ENCODE results near the gene EBF3. TPM values are rescaled to one million over a fixed set of nuclear protein-coding genes. Genes with fewer than 3 reads are reported as not detected.
A peak's percentile ranks its signal among the peaks of the same experiment; 100 is the strongest.

Gene EBF3
- total RNA-seq, 2 experiments from 2014 or later = not detected

DNA sequence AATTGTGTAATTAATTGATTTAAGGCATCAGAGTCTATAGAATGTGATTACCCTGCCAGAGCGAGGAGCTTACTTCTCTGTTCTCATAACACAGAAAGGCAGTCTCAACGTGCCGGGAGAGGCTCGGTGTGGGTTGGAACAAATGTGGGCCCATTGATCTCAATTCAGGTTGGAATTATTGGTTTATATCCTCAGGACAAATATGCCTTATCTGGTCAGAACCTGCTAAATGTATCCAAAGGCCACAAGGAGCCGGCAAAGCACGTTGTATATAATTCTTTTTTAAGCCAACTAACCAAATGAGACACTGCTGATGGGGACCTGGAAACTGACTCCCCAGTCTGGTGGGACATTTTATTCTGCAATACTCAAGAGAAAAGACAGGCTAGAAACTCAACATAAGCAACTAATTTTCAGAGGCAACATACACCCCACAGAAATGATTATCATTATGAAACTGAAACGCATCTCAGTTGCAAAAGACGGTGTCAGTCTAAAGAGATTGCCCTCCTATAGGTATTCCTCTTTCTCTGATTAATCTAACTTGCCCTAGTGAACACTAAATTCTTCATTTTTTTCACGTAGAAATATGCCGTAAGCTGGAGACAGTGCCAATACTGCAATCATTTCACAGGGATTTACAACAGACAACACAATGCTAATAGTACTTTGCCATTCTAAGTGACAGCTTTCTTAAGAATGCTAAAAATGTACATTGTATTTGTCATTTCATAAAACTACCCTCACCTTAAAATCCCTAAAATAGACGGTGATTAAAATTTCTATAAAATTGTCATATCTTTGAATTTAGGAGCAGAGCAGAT is 9.4 kb downstream of the EBF3 start:
- H3K4me3 Mint-ChIP-seq = no peak overlapping the region
- no peaks in the 10 kb centered on the region for H3K36me3 Mint-ChIP-seq
- no peaks in the 10 kb centered on the region for H3K9me3 Mint-ChIP-seq
- no peak for DNase-seq
- intact Hi-C loops (cut with micrococcal nuclease) = no loop called here
- ChIA-PET POLR2A (no interaction called here), CTCF (no interaction called here)
- peaks cover 5% of the 10 kb centered on the region for H3K4me1 Mint-ChIP-seq (ENCODE audit: low read depth)
- H3K27me3 Mint-ChIP-seq = peaks cover 51% of the 10 kb centered on the region
- H3K27ac Mint-ChIP-seq = no peak overlapping the region

DNA sequence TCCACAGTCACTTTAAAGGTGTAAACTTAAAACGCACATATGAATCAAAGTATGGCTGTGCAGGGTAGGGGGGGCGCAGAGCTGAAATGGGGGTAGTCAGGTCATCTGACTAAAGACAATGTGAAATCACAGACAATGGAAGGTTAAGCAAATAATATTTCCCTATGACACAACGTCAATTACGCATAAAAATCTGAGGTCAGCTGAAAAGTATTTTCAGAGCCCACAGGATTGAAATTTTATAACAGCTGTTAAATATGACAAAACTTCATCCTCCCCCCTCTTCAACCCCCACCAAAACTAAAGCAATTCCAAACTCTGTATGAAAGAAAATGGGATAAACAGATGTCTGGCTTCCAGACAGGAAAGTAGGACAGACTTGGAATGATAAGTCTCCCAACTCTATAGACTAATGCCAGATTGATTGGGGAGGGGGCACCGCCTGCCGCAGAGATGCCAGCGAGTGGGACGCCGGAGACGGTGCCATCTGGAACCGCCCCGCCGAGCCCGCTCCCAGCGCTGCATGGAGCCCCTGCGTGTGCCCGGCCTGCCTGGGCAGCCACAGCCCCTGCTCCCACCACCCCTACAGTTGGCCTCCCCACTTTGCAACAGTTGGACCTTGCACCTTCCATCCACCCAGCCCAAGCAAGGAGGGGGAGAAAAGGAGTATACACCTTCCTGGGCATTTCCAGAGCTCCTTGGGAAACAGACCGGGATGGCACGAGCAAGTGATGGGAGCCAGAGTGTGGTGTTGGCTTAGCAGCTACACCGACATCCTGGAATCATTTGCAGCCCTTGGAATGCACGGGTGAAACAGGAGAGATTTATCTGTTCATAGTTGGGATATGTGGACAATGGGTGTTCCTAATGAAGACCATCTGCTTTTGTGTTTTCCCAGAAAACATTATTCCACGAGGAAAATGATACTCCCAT is 10.7 kb downstream of the EBF3 start:
- H3K27ac Mint-ChIP-seq = no peak overlapping the region
- ChIA-PET POLR2A (no interaction called here), CTCF (no interaction called here)
- H3K9me3 Mint-ChIP-seq = no peaks in the 10 kb centered on the region
- H3K27me3 Mint-ChIP-seq = peaks cover 48% of the 10 kb centered on the region
- no peak for DNase-seq
- H3K4me1 Mint-ChIP-seq (ENCODE audit: low read depth) = peaks cover 3% of the 10 kb centered on the region
- H3K4me3 Mint-ChIP-seq = no peak overlapping the region
- intact Hi-C loops (cut with micrococcal nuclease) = no loop called here
- H3K36me3 Mint-ChIP-seq = no peaks in the 10 kb centered on the region

DNA sequence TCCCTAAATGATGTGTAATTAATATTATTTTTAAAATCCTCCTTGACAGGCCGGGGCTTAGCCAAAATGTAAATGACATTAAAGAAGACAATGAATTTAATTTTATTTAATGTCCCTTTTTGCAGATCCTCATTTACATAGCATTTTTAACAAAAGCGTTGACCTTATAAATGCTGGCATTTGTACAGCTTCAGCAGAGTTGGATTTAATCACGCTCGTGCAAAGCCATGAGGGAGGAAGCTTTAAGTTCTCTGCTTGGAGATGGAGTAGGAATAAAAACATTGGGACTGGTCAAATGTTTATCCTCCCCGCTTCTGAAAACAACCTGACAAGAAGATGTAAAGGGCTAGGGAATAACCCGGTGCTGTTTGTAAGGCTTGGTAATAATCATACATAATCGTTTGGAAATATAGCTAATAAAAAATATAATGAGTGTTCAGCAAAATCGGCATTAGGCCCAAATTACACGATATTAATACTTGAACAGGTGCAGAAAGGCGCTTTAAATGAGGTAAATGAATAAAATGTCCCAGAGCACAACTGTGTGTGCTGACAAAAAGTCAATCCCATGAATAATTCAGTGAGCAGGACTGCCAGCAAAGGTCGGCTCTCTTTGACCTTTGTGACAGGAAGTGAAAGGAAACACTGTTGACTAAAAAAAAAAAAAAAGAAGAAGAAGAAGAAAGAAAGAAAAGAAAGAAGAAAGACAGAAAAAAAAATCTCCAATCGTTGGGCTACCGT is 11.5 kb downstream of the EBF3 start:
- POLR2A ChIA-PET = no interaction called here
- intact Hi-C loops (cut with micrococcal nuclease) = no loop called here
- H3K4me1 Mint-ChIP-seq (ENCODE audit: low read depth) = no peaks in the 10 kb centered on the region
- CTCF ChIA-PET = no interaction called here
- H3K9me3 Mint-ChIP-seq = no peaks in the 10 kb centered on the region
- H3K36me3 Mint-ChIP-seq = no peaks in the 10 kb centered on the region
- no peak overlapping the region for H3K4me3 Mint-ChIP-seq
- peaks cover 43% of the 10 kb centered on the region for H3K27me3 Mint-ChIP-seq
- DNase-seq = no peak
- no peak overlapping the region for H3K27ac Mint-ChIP-seq

DNA sequence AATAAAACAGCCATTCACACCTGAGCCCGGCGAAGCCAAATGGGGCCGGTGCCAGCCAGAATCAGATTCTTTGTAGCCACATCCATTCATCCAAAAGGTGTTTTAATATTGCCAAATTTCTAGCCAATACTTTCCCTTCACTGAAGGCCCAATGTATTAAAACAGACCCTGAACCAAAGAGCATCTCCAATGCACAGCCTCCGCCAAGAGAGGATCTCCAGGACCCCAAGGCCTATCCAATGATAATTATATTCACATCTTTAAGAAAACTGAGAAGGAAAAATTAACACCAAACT is 12.2 kb downstream of the EBF3 start:
- Mint-ChIP-seq H3K27ac (no peak overlapping the region), H3K9me3 (no peaks in the 10 kb centered on the region), H3K4me3 (no peak overlapping the region), H3K36me3 (no peaks in the 10 kb centered on the region), H3K4me1 (ENCODE audit: low read depth) (no peaks in the 10 kb centered on the region), H3K27me3 (peaks cover 36% of the 10 kb centered on the region)
- ChIA-PET POLR2A (no interaction called here), CTCF (interaction anchor here (1.2 kb wide), 1 partner anchor 176 kb away, joined by 3 read pairs; no protein-coding TSS in a partner anchor)
- DNase-seq = no peak
- intact Hi-C loops (cut with micrococcal nuclease) = no loop called here

DNA sequence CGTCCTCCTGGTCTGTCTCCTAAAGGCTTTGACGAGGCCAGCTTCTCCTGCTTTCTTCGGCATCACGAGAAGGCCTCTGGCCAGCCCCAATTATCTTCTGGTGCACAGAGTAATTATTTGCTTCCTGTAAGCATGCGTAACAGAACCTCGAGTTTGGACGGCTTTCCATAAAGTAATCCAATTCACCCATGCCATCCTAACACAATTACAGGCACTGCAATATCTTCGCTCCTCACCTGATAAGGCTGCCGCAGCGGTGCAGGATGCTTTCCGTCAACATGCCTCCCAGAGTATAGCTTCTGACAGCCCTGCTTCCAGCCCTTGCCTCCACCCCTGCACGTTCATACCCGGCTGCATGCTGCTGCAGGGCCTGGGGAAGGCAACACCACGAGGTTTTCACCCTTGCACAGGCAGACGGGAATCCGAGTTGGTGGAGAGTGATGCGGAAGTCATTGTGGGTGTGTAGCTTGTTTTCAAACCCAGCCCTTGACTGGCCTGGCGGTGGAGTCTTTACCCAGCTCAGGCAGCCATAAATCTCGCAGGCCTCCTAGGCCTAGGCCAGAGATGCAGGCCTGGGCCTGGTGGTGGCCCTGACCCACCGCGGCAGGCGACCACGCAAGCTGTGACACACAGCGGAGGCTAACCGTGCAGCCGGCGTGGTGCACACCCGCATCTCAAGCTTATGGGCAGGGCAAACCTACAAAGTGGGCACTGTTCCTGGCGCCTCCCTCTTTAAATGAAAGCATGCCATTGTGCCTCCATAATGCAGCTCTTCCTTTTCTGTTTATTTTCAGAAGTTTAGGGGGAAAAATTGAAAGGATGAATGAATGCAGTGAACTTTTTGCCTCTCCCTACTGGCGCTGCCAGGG is 12.7 kb downstream of the EBF3 start:
- CTCF ChIA-PET = interaction anchor here (1.2 kb wide), 1 partner anchor 177 kb away, joined by 3 read pairs; no protein-coding TSS in a partner anchor
- Mint-ChIP-seq H3K4me1 (ENCODE audit: low read depth) (no peaks in the 10 kb centered on the region), H3K36me3 (no peaks in the 10 kb centered on the region), H3K27me3 (peaks cover 37% of the 10 kb centered on the region), H3K27ac (no peak overlapping the region), H3K4me3 (no peak overlapping the region), H3K9me3 (no peaks in the 10 kb centered on the region)
- POLR2A ChIA-PET = no interaction called here
- no peak for DNase-seq
- intact Hi-C loops (cut with micrococcal nuclease) = no loop called here

DNA sequence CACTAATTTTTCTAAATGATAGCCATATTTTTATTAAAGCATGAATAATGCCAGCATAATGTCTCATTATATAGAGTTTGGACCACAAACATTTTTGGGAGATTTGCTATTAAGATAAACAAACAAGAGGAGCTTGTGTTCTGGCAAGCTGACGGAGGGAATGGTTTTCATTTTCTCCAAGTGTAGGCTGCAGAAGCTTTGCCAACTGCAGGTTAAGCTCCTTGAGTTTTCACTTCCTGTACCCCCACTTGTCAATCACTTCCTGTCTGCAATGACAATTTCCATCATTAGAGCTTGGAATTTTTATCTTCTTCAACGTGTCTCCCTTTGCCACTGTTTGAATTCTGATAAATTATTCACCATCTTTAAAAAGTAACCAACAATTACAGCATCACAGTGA is 13.4 kb downstream of the EBF3 start:
- CTCF ChIA-PET = interaction anchor here (1.2 kb wide), 1 partner anchor 177 kb away, joined by 3 read pairs; no protein-coding TSS in a partner anchor
- POLR2A ChIA-PET = no interaction called here
- intact Hi-C loops (cut with micrococcal nuclease) = no loop called here

DNA sequence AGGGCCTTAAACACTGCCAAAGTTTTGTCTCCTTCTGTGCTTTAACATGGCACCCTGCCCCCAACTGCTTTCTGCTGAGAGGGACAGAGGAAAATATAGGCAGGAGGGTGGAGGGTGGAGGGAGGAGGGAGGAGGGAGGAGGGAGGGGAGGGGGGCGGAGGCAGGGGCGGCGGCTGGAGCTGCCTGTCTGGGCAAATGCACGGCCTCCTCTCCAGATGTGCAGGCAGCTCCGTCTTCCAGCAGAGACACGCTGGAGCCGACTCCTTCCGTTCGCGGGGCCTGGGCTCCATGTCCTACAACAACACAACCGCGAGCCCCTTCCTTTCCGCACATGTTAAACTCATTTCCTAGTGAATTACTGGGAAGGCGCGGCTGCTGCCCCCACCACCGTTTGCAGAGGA is 14.2 kb downstream of the EBF3 start:
- Mint-ChIP-seq H3K9me3 (no peaks in the 10 kb centered on the region), H3K27me3 (peaks cover 28% of the 10 kb centered on the region), H3K36me3 (no peaks in the 10 kb centered on the region), H3K4me3 (no peak overlapping the region), H3K27ac (no peak overlapping the region), H3K4me1 (ENCODE audit: low read depth) (no peaks in the 10 kb centered on the region)
- ChIA-PET POLR2A (no interaction called here), CTCF (no interaction called here)
- intact Hi-C loops (cut with micrococcal nuclease) = no loop called here
- peak; percentile 5 for DNase-seq

More for the DNA sequence above, 13.4 kb downstream of the EBF3 start:
- no peaks in the 10 kb centered on the region for H3K36me3 Mint-ChIP-seq
- no peaks in the 10 kb centered on the region for H3K4me1 Mint-ChIP-seq (ENCODE audit: low read depth)
- DNase-seq = no peak
- no peak overlapping the region for H3K27ac Mint-ChIP-seq
- H3K4me3 Mint-ChIP-seq = no peak overlapping the region
- no peaks in the 10 kb centered on the region for H3K9me3 Mint-ChIP-seq
- peaks cover 32% of the 10 kb centered on the region for H3K27me3 Mint-ChIP-seq

DNA sequence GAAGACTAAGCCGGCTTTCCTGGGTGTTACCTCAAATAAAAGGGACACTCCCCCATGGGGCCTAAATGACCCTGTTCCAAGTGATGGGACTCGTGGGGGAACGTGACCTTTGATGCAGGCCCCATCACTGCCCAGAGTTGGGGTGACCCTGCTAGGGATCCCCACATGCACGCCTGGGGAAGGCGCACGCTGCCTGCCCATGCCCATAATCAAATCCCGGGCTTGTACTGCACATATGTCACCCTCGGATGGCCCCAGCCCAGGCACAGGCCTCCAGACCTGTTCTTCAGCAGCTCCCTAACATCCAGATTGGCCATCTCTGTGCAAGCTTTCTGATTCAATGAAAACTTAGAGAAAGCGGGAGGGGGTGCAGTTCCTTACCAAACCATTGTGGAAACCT is 14.7 kb downstream of the EBF3 start:
- H3K27me3 Mint-ChIP-seq = peaks cover 24% of the 10 kb centered on the region
- intact Hi-C loops (cut with micrococcal nuclease) = no loop called here

DNA sequence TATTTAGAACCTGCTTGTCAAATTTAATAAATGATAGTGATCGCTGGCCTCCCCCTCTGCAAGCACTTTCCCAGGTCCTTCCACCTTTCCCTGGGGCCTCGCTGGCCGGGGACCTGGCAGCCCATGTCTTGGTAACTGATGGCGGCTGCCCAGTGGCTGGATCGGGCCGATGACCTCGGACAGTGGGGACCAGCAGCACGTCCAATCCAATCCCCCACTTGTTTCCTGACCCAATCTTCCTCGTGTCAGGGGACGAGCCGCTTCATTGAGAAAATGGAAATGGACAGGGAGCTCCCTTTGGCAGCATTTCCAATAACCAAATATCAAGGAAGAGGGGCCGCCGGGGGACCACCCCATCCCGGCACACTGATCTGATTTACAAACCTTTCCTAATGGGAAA is 17.2 kb downstream of the EBF3 start:
- no peaks in the 10 kb centered on the region for H3K9me3 Mint-ChIP-seq
- no peak overlapping the region for H3K4me3 Mint-ChIP-seq
- CTCF ChIA-PET = no interaction called here
- intact Hi-C loops (cut with micrococcal nuclease) = no loop called here
- H3K27me3 Mint-ChIP-seq = peaks cover 14% of the 10 kb centered on the region
- no peak overlapping the region for H3K27ac Mint-ChIP-seq
- H3K4me1 Mint-ChIP-seq (ENCODE audit: low read depth) = no peaks in the 10 kb centered on the region
- H3K36me3 Mint-ChIP-seq = no peaks in the 10 kb centered on the region
- no peak for DNase-seq
- POLR2A ChIA-PET = no interaction called here

More for the DNA sequence above, 14.7 kb downstream of the EBF3 start:
- Mint-ChIP-seq H3K36me3 (no peaks in the 10 kb centered on the region), H3K9me3 (no peaks in the 10 kb centered on the region), H3K4me1 (ENCODE audit: low read depth) (no peaks in the 10 kb centered on the region), H3K27ac (no peak overlapping the region), H3K4me3 (no peak overlapping the region)
- ChIA-PET POLR2A (no interaction called here), CTCF (no interaction called here)
- DNase-seq = no peak

DNA sequence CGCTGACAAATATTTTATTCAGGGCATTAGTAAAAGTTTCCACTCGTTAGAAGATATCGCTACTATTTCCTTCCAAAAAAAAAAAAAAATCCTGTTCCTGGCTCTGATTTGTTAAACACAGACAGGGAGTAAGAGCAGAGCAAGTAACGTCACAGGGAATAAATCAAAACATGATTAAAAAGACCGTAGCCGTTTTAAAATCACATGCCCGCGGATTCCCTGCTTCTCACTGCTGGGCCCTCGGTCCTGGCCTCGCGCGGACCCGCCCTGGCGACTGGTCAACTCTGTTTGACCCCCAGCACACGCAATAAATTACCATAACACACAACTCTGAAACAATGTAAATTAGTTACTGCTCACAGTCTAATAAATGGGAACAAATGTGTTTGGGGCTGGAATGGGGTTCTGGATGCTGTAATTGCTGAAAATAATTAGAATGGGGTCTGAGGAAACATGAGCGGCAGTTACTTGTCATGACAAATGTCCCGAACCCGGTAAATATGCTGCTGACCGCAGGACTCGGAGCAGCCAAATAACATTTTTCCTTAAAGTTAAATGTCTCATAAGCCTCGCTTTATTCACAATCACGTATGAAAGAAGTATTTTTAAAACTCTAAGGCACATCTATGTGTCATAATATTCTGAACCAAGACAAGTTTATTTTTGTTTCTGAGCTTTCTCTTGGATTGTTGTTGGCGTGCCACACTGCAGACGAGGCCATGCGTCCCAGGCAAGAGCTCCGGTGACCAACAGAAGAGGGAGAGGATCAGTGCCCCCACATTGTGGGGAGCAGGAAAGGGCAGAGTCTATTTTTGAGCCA is 17.9 kb downstream of the EBF3 start:
- Mint-ChIP-seq H3K27me3 (peaks cover 13% of the 10 kb centered on the region), H3K4me3 (no peak overlapping the region), H3K36me3 (no peaks in the 10 kb centered on the region), H3K4me1 (ENCODE audit: low read depth) (no peaks in the 10 kb centered on the region), H3K27ac (no peak overlapping the region), H3K9me3 (no peaks in the 10 kb centered on the region)
- POLR2A ChIA-PET = no interaction called here
- no peak for DNase-seq
- intact Hi-C loops (cut with micrococcal nuclease) = no loop called here
- CTCF ChIA-PET = no interaction called here

DNA sequence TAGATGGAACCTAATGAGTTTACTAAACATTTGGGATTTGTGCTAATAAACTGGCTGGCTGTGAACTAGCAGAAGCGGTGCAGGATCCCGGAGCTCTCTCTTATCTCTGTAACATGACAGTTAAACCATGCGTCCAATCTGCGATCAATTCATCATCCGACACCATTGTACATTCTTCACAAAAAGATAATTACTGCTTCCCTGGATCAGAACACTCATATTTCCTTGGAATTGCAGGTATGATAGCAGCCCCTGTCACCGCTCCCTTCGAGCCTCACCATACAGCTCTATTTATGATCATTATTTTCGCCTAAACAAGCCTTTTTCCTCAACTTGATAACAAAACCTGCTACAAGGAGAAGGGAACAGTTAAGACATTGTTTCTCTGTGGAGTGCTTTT is 18.5 kb downstream of the EBF3 start:
- H3K4me3 Mint-ChIP-seq = no peak overlapping the region
- no peak overlapping the region for H3K27ac Mint-ChIP-seq
- H3K36me3 Mint-ChIP-seq = no peaks in the 10 kb centered on the region
- ChIA-PET POLR2A (no interaction called here), CTCF (no interaction called here)
- intact Hi-C loops (cut with micrococcal nuclease) = no loop called here
- no peaks in the 10 kb centered on the region for H3K9me3 Mint-ChIP-seq
- H3K4me1 Mint-ChIP-seq (ENCODE audit: low read depth) = no peaks in the 10 kb centered on the region
- peaks cover 10% of the 10 kb centered on the region for H3K27me3 Mint-ChIP-seq
- DNase-seq = no peak
